Cardiac muscle cell (in vitro differentiated cells and primary cell): Measurements from ENCODE around the gene ZFAND2B. TPM values are rescaled to one million over a fixed set of nuclear protein-coding genes. Genes with fewer than 3 reads are reported as not detected.

Experiments
- DNase-seq, 2 donors: peaks; one replicate each; pipeline versions ENCODE4 v3.0.0 to v3.0.0-alpha.2; 2010 to 2017; ENCODE audit warnings: low read depth in 1 of 2, low spot score in 1 of 2
- H3K27ac ChIP-seq: fragments of 200-600 bp; sonication (generic); 2 replicates; pipeline ENCODE4 v1.5.1; 2016
- H3K27me3 ChIP-seq: fragments of 200-600 bp; sonication (generic); 2 replicates; pipeline ENCODE4 v1.6.0; 2016; ENCODE audit warnings: control low read depth
- H3K36me3 ChIP-seq: fragments of 200-600 bp; sonication (generic); 2 replicates; pipeline ENCODE4 v1.5.1; 2016; ENCODE audit warnings: control low read depth
- H3K4me1 ChIP-seq: fragments of 200-600 bp; sonication (generic); 2 replicates; pipeline ENCODE4 v1.8.1; 2017; ENCODE audit warnings: low read depth, mild to moderate bottlenecking, mixed run types
- H3K4me3 ChIP-seq: fragments of 200-600 bp; sonication (generic); 2 replicates; pipeline ENCODE4 v1.5.1; 2016; ENCODE audit warnings: mild to moderate bottlenecking
- H3K9me3 ChIP-seq: fragments of 200-600 bp; sonication (generic); 2 replicates; pipeline ENCODE4 v1.5.1; 2017; ENCODE audit warnings: low read depth, mild to moderate bottlenecking, control low read depth
- CTCF ChIP-seq: IDR thresholded peaks from 2 replicates; pipeline ENCODE4 v1.5.1; 2012; ENCODE audit warnings: low read depth, mild to moderate bottlenecking, low read length
- polyA plus RNA-seq: library from polyadenylated mRNA; unstranded; fragments of >200 nt; fragmentation: Nextera tagmentation; extraction: Ambion mirVana; gene quantifications from 2 replicates; pipeline ENCODE4 v1.2.1, GENCODE V29; 2016
- total RNA-seq: library from RNA; depleted of rRNA; stranded (reverse); fragments of >200 nt; gene quantifications from 2 replicates; pipeline ENCODE4 v1.2.3, GENCODE V29; 2016

ZFAND2B gene
- total and polyA plus RNA-seq, 2 experiments from 2014 or later = 35.4 to 54.8 TPM

GRCh38 chr2:219176818-219177551, 29.6 kb upstream of the ZFAND2B start, which contains the start of gene CNPPD1:
Gene CNPPD1 (minus strand): TSS chr2:219176925. CDS start chr2:219176828, 97 bp downstream.
- H3K27me3 ChIP-seq = no peaks in the 10 kb centered on the region
- peak; percentile 83 to 89 for DNase-seq
- peaks cover 4% of the 10 kb centered on the region for H3K4me1 ChIP-seq
- H3K4me3 ChIP-seq = peak within 1 kb of the TSS; percentile 49
- H3K27ac ChIP-seq = peak within 1 kb of the TSS; percentile 93
- H3K36me3 ChIP-seq = peaks cover 21% of the 10 kb centered on the region
- no peaks in the 10 kb centered on the region for H3K9me3 ChIP-seq
- no peak for TF ChIP-seq CTCF

- peak; percentile 94 for DNase-seq
- peak; percentile 23 for TF ChIP-seq CTCF
- Histone ChIP-seq H3K4me3 (peak within 1 kb of the TSS; percentile 49), H3K27me3 (no peaks in the 10 kb centered on the region), H3K36me3 (peaks cover 28% of the 10 kb centered on the region), H3K4me1 (peaks cover 4% of the 10 kb centered on the region), H3K27ac (peak within 1 kb of the TSS; percentile 93), H3K9me3 (no peaks in the 10 kb centered on the region)
Measured at GRCh38 chr2:219177552-219178376, 28.8 kb upstream of the ZFAND2B start, which contains the start of gene RETREG2. Gene RETREG2 (plus strand): TSS chr2:219178275. CDS start chr2:219178353, 78 bp downstream.

- peak; percentile 47 to 69 for DNase-seq
- Histone ChIP-seq H3K36me3 (peaks cover 33% of the 10 kb centered on the region), H3K4me1 (peaks cover 4% of the 10 kb centered on the region), H3K4me3 (peak overlapping the region; percentile 49), H3K9me3 (no peaks in the 10 kb centered on the region), H3K27ac (peak overlapping the region; percentile 93), H3K27me3 (no peaks in the 10 kb centered on the region)
- no peak for TF ChIP-seq CTCF
Measured at GRCh38 chr2:219178377-219179175, 28.0 kb upstream of the ZFAND2B start.

GRCh38 chr2:219179601-219180465, 26.7 kb upstream of the ZFAND2B start:
- no peak for DNase-seq
- H3K27me3 ChIP-seq = no peaks in the 10 kb centered on the region
- no peak overlapping the region for H3K27ac ChIP-seq
- peaks cover 36% of the 10 kb centered on the region for H3K36me3 ChIP-seq
- H3K9me3 ChIP-seq = no peaks in the 10 kb centered on the region
- H3K4me3 ChIP-seq = no peak overlapping the region
- peaks cover 4% of the 10 kb centered on the region for H3K4me1 ChIP-seq
- no peak for TF ChIP-seq CTCF
